ENCODE measurements around the gene INPP5E.

INPP5E gene

GRCh38 chr9:136472640-136473353 lies 33.2 kb upstream of the INPP5E start:
- no peak for DNase-seq (ENCODE audit: low read depth in 2 of 2)

DNA sequence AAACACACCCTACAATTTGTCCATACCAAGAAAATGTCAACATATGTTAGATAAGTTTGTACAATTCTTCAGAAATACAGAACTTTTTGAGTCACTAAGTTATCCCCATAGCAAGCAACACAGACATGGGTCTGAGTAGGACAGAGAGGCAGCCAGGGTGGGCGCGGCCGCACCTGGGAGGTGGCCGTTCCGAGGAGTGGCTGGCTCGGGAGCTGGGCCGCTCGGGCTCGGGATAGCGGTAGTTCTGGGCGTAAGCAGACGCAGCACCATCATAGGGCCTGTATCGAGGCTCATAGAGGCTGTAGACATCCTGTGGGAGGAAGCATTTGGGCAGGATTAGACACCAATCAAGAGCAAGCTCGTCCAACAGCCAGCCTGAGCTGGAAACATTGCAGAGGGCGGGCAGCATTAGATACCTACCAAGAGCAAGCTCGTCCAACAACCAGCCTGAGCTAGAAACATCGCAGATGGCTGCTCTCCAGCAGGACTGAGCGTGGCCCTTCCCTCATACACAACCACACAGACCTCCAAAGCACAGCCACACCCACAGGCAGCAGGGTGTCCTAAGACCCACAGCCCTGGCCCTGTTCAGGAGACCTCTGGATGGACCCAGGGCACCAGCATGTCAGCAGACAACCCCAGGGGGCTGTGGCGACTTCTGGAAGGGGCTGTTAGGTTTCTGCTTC lies 32.3 kb upstream of the INPP5E start:
- DNase-seq (ENCODE audit: low read depth in 2 of 2): no peak

DNA sequence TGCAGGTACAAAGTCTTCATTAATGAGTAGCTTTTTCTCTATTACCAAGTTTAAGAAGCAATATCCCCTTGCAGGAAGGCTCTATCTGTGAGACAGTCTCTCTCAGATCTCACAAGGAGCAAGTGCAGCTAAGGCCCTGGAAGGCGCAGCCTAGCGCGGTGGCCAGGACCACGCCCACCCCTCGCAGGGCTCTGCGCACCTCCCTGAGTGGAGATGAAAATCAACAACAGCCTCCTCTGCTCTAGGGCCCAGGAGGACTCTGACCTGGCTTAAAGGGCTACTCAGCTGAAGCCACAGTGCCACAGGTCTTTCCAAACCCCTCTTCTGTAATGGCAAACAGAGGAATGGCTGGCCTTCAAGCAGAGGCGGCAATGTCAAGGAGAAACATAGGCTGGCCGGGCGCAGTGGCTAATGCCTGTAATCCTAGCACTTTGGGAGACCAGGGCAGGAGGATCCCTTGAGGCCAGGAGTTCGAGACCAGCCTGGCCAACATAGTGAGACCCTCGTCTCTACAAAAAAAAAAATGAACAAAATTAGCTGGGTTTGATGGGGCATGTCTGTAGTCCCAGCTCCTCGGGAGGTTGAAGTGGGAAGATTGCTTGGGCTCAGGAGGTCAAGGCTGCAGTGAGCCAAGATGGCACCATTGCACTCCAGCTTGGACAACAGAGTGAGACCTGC lies 31.3 kb upstream of the INPP5E start:
- no peak for DNase-seq (ENCODE audit: low read depth in 2 of 2)

- DNase-seq (ENCODE audit: low read depth in 2 of 2): no peak
Measured at GRCh38 chr9:136470356-136470755, 30.7 kb upstream of the INPP5E start.

DNA sequence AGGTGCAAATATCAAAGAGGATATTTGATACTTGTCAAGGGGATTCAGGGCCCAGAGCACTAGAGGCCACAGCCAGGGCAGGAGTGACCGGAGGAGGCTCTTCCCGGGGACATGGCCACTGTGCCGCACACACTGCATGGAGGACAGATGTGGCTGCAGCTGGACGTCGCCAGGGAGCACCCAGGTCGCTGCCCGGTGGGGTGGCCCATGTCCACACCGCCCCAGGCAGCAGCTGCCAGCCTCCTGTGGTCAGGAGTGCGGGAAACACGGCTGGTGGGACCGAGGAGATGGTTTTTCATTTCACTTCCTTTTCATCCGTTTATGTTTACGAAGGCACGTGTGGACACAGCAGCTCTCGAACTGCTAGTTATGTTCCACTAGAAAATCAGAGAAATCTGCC lies 28.1 kb upstream of the INPP5E start:
- no peak for DNase-seq (ENCODE audit: low read depth in 2 of 2)

DNA sequence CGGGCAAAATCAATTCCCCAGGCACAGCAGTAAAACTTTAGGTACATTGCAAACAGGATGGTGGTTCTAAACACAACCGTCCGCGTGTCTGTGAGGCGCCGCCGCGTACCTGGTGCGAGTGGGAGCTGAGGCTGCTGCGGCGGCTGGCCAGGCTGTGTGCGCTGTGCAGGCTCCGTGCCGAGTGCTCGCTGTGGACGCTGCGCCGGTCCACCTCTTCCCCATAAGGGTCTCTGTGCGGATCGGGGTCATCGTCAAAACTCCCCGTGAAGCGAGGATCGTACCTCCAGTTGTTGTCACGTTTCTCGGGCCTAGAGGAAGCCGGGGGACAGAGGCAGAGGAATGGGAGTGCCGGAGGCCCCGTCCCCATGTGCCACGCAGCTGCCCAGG lies 26.5 kb upstream of the INPP5E start:
- DNase-seq (ENCODE audit: low read depth in 2 of 2): no peak

DNA sequence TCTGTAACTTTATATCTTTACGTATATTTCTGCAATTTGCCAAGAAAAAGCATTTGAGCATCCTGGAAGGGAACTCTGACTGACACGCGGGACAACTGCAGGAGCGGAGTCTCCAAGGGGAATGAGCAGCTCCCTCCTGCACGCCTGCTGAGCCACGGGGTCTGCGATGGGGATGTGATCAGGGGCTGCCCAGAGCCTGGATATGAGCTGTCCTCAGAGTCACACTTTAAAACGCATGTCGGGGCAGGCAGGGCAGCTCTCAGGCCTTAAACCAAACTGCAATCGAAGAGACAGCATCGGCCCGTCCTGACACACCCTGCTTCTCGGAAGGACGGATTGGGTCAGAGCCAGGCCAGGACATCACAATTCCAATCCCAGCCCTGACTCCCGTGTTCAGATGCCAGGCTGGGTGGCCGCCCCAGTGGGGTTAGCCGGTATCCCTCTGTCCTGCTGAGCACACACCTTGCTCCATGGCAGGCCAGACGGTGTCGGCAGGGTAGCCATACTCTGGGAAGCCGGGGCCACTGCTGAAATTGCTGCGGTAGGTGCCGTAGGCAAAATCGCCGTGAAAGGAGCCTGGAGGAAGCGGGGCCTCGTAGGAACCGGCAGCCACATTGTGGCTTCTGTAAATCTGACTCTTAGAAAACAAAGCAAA lies 26.0 kb upstream of the INPP5E start:
- no peak for DNase-seq (ENCODE audit: low read depth in 2 of 2)

DNA sequence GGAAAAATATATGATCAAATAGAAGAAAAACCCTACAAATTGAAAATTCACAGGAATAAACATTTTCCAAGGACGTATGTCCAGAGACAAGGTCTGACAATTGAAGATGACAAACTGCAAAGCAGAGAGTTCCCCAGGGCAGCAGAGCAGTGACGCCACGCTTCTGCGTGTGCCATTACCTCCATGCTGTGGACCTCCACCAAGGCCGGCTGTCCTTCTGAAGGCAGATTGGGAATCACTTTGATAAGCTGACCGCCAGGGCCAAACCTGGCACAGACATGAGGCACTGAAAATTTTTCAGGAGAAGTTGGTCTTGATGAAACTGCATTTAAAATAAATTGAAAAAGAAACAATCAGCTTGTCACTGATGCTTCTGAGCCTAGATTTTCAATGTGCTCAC lies 24.6 kb upstream of the INPP5E start:
- no peak for DNase-seq (ENCODE audit: low read depth in 2 of 2)

- no peak for DNase-seq (ENCODE audit: low read depth in 2 of 2)
Measured at GRCh38 chr9:136463578-136463977, 23.9 kb upstream of the INPP5E start.

DNA sequence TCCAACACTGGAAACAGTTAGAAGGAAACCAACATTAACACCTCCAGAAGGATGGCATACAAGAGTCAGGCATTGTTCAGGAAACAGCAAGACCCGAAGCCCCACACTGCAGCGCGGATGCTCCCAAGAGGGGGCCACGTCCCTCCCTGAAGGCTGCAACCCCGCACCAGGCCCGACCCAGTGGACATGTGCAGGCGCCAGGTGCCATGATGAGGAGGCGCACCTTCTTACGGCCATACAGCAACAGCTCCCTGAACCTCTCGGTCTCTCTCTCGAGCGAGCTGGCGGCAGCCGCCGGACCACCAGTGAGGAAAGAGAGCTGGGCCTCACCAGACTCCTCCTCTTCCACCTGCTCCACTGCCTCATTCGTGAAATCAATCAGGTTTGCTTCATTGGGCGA lies 23.0 kb upstream of the INPP5E start:
- DNase-seq (ENCODE audit: low read depth in 2 of 2): no peak

DNA sequence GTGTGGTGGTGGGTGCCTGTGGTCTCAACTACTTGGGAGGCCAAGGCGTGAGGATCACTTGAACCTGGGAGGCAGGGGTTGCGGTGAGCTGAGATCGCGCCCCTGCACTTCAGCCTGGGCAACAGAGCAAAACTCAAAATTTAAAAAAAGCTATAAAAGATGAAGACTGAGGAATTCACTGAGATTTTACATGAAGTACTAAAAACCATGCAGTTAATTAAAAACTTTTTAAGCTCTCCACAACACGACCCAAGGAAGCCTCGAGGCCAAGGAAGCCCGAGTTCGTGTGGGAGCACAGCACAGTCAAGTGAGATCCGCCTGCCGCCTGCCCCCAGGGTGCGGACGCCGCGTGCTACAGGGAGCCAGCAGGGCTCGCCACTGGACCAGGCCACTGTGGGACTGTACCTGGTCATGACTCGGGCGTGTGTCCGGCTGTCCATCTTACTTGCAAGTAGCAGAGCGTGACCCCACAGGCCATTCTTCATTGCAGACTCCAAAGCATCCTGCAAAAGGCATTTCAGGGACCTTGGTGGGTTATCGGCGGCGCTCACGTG lies 21.2 kb upstream of the INPP5E start:
- DNase-seq (ENCODE audit: low read depth in 2 of 2): no peak

DNA sequence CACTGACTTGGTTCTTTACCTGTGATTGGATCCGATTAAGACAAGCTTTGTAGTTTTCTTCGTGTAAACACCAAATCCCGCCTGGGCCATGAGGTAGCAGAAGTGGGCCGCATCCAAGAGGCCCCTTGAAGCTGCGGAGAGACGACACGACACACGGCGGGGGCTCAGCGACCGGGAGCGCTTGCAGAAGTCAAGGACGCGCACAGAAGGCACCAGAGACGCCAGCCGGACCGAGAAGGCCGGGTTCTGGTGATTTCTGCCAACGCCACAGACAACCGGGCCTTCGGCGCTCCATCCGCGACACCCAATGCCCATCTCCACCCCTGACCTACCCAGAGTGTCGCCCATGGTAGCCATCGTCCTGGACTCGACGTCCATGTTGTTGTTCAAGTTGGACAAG lies 19.8 kb upstream of the INPP5E start:
- DNase-seq (ENCODE audit: low read depth in 2 of 2): no peak

- DNase-seq (ENCODE audit: low read depth in 2 of 2): no peak
Measured at GRCh38 chr9:136457326-136457725, 17.7 kb upstream of the INPP5E start.

GRCh38 chr9:136456258-136456657 lies 16.6 kb upstream of the INPP5E start:
- DNase-seq (ENCODE audit: low read depth in 2 of 2): no peak

GRCh38 chr9:136455043-136456002 lies 15.7 kb upstream of the INPP5E start:
- no peak for DNase-seq (ENCODE audit: low read depth in 2 of 2)

- DNase-seq (ENCODE audit: low read depth in 2 of 2): no peak
Measured at GRCh38 chr9:136454026-136454796, 14.6 kb upstream of the INPP5E start.

DNA sequence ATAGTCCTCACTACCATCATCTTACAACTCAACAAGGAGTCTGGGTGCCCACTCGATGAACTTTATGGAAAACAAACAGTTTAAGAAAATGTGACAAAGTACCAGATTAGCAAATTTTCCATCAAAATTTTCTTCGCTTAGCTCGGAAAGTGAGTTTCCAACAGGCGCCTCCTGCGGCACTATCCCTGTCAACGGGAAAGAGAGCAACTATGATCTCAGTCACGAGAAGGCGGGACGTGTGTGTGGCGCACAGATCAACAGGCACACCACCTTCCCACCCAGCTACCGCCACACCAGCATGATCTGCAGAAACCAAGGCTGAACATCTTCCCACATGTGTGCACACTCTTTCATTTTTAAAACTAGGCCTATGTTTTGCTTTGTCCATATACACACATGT lies 13.7 kb upstream of the INPP5E start:
- no peak for DNase-seq (ENCODE audit: low read depth in 2 of 2)

DNA sequence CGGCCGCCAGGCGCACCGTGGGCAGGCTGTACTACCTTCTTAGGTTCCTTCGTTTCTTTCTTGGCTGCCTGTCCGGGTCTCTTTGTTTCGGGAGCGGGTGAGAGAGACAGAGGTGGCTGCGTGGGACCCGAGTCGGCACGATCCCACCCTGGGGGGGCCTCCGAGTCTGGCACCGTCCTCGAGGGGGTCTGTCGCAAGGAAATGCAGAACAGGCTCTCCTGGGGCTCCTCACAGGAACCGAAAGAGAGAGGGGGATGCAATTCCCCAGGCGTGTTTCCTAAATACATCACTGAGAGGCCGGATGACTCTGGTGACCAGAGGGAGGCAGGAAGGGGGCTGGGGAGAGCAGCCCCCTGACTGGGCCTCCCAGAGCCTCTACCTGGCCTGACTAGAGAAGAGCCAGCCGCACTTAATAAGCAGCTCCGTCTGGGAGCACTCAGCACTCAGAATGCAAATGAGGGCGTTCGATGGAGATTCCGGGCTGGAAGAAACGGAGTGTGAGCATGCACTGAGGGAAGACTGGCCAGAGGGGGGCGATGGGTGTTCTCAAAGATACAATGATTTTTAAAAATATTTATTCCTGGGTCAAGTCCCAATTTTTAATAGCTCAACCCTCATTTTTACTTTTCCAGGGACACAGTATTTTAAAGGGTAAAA lies 11.7 kb upstream of the INPP5E start:
- DNase-seq (ENCODE audit: low read depth in 2 of 2): no peak

DNA sequence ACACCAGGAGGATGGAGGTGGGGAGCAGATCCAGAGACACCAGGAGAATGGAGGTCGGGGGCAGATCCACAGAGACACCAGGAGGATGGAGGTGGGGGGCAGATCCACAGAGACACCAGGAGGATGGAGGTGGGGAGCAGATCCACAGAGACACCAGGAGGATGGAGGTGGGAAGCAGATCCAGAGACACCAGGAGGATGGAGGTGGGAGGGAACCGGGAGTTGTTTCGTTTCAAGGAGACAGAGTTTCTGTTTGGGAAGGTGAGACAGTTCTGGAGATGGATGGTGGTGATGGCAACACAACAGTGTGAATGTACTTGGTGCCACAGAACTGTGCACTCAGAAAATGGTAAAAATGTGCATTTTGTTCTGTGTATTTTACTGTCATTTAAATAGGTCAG lies 9.0 kb upstream of the INPP5E start:
- DNase-seq (ENCODE audit: low read depth in 2 of 2): no peak

All from stimulated activated CD8-positive, alpha-beta memory T cell treated with anti-CD3 and anti-CD28 coated beads, Interleukin-2, amount 100 ng/mL, for 1 hour (primary cell).